ENCODE data around the gene EFCAB12. TPM values are rescaled to one million over a fixed set of nuclear protein-coding genes. Genes with fewer than 3 reads are reported as not detected.
A peak's percentile ranks its signal among the peaks of the same experiment; 100 is the strongest.

The EFCAB12 gene
- total RNA-seq, 1 experiment from 2014 or later = 0.71 TPM

DNA sequence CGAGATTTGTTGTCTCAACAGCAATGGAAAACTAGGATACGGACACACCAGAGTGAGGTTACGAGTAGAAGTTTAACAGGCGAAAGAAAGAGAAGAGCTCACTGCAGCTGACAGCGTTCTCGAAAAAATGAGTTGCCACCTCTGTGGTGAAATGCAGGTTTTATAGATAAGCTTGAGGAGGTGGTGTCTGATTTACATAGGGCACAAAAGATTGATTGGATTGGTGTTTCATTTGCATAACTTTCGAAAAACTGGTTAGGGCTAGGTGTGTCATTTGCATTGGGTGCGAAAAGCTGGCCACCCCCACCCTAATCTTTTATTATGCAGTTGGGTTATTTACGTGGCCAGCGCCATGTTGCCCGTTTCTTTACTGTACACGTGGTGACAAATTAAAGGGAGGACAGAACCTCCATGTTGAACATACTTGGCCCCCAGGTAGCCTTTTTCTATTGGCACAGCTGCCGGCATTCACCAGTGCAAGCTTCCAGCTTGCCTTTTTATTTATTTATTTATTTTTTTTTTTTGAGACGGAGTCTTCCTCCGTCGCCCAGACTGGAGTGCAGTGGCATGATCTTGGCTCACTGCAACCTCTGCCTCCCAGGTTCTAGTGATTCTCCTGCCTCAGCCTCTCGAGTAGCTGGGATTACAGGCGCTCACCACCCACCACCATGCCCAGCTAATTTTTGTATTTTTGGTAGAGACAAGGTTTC, 19.9 kb upstream of the EFCAB12 start:
- intact Hi-C loops (cut with micrococcal nuclease; ENCODE audit: unreplicated experiment) = no loop called here
- Histone ChIP-seq H3K27me3 (replicated peaks; ENCODE audit: insufficient read depth, low read depth, low read length, poor library complexity) (no peaks in the 10 kb centered on the region), H3K9me3 (ENCODE audit: low read depth, low read length, poor library complexity, severe bottlenecking) (no peaks in the 10 kb centered on the region), H3K4me3 (ENCODE audit: low read depth, low read length, poor library complexity, severe bottlenecking) (no peak overlapping the region), H3K4me1 (ENCODE audit: insufficient read depth, low read length, poor library complexity, severe bottlenecking) (peaks cover 8% of the 10 kb centered on the region), H3K36me3 (ENCODE audit: insufficient read depth, low read length, poor library complexity, severe bottlenecking) (peaks cover 12% of the 10 kb centered on the region), H3K27ac (ENCODE audit: low read depth, low read length, poor library complexity, severe bottlenecking) (peak overlapping the region; percentile 28)
- no TSS peak for BruUV-seq (replicated peaks)
- ChIA-PET POLR2A (ENCODE audit: low non-redundant PET) (no interaction called here), CTCF (no interaction called here)
- no peak for DNase-seq (ENCODE audit: low spot score)
- no peak for TF ChIP-seq EZH2 (IDR thresholded peaks at IDR 0.05; ENCODE audit: borderline replicate concordance, low read depth, low read length, poor library complexity, severe bottlenecking)
- TF ChIP-seq CTCF (conservative IDR thresholded peaks at IDR 0.05; ENCODE audit: low read depth, low read length) = no peak

- Histone ChIP-seq H3K4me1 (ENCODE audit: insufficient read depth, low read length, poor library complexity, severe bottlenecking) (peaks cover 11% of the 10 kb centered on the region), H3K27me3 (replicated peaks; ENCODE audit: insufficient read depth, low read depth, low read length, poor library complexity) (no peaks in the 10 kb centered on the region), H3K9me3 (ENCODE audit: low read depth, low read length, poor library complexity, severe bottlenecking) (no peaks in the 10 kb centered on the region), H3K4me3 (ENCODE audit: low read depth, low read length, poor library complexity, severe bottlenecking) (no peak overlapping the region), H3K27ac (ENCODE audit: low read depth, low read length, poor library complexity, severe bottlenecking) (no peak overlapping the region), H3K36me3 (ENCODE audit: insufficient read depth, low read length, poor library complexity, severe bottlenecking) (peaks cover 5% of the 10 kb centered on the region)
- TF ChIP-seq CTCF (conservative IDR thresholded peaks at IDR 0.05; ENCODE audit: low read depth, low read length) (no peak), EZH2 (IDR thresholded peaks at IDR 0.05; ENCODE audit: borderline replicate concordance, low read depth, low read length, poor library complexity, severe bottlenecking) (no peak)
- DNase-seq (ENCODE audit: low spot score) = no peak
- BruUV-seq (replicated peaks) = no TSS peak
- ChIA-PET POLR2A (ENCODE audit: low non-redundant PET) (no interaction called here), CTCF (no interaction called here)
- intact Hi-C loops (cut with micrococcal nuclease; ENCODE audit: unreplicated experiment) = no loop called here
Measured at GRCh38 chr3:129446926-129447325, 18.5 kb upstream of the EFCAB12 start.

- Histone ChIP-seq H3K27me3 (replicated peaks; ENCODE audit: insufficient read depth, low read depth, low read length, poor library complexity) (no peaks in the 10 kb centered on the region), H3K27ac (ENCODE audit: low read depth, low read length, poor library complexity, severe bottlenecking) (no peak overlapping the region), H3K4me3 (ENCODE audit: low read depth, low read length, poor library complexity, severe bottlenecking) (no peak overlapping the region), H3K4me1 (ENCODE audit: insufficient read depth, low read length, poor library complexity, severe bottlenecking) (peaks cover 22% of the 10 kb centered on the region), H3K36me3 (ENCODE audit: insufficient read depth, low read length, poor library complexity, severe bottlenecking) (no peaks in the 10 kb centered on the region), H3K9me3 (ENCODE audit: low read depth, low read length, poor library complexity, severe bottlenecking) (no peaks in the 10 kb centered on the region)
- ChIA-PET POLR2A (ENCODE audit: low non-redundant PET) (no interaction called here), CTCF (no interaction called here)
- no TSS peak for BruUV-seq (replicated peaks)
- intact Hi-C loops (cut with micrococcal nuclease; ENCODE audit: unreplicated experiment) = no loop called here
- no peak for DNase-seq (ENCODE audit: low spot score)
- TF ChIP-seq CTCF (conservative IDR thresholded peaks at IDR 0.05; ENCODE audit: low read depth, low read length) (no peak), EZH2 (IDR thresholded peaks at IDR 0.05; ENCODE audit: borderline replicate concordance, low read depth, low read length, poor library complexity, severe bottlenecking) (no peak)
Measured at GRCh38 chr3:129445471-129445870, 17.0 kb upstream of the EFCAB12 start.

All from A673 (cell line).